ENCODE data around the gene PCLO.
"Not testable (repeated sequence)": the region's sequence is repeated elsewhere in the genome, so short reads cannot be mapped to it uniquely, and the experiment has no call there.

The PCLO gene

GRCh38 chr7:83040484-83040883 lies 122.2 kb downstream of the PCLO start:
- DNase-seq (ENCODE audit: low spot score) = no peak

DNA sequence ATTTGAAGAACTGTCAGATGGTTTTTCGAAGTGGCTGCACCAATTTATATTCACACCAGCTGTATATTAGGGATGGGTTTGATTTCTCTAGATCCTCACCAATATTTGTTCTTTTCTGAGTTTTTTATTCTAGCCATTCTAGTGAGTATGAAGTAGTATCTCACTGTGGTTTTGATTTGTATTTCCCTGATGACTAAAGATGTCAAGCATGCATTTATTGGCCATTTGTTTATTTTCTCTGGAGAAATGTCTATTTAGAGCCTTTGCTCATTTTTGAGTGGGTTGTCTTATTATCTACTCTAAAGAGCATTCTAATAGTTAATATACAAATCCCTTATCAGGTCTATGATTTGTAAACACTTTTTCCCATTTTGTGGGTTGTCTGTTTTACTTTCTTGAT lies 123.9 kb downstream of the PCLO start:
- DNase-seq (ENCODE audit: low spot score) = no peak

DNA sequence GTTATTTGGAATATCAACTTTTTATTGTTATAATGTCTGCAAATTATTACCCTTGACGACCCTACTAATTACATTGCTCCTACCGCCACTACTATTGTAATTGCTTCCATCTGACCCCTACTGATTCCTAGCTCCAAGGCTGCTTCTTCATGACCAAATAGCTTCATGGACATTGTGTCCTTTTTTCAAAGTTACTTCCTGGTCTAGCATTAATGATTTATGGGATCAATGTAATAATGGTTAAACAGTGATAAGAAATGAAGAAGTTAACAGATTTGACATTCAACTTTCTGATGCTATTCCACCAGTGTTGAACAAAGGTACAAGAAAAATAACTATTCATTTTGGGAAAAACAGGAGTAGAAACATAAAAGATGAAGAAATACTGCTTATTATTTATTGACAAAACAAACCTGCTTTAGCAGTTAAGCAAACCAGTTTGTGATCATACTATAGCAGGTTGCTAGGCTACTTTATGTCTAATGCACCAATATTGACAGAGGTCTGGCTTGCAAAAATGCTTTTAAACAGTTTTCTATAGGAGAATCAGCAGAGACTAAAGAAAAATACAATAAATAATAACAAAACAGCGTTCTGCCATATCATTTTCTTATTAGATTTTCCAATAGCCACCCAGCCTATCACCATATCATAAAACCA lies 125.8 kb downstream of the PCLO start:
- no peak for DNase-seq (ENCODE audit: low spot score)

GRCh38 chr7:83036130-83036529 lies 126.6 kb downstream of the PCLO start:
- no peak for DNase-seq (ENCODE audit: low spot score)

GRCh38 chr7:83032195-83032594 lies 130.5 kb downstream of the PCLO start:
- DNase-seq (ENCODE audit: low spot score) = no peak

DNA sequence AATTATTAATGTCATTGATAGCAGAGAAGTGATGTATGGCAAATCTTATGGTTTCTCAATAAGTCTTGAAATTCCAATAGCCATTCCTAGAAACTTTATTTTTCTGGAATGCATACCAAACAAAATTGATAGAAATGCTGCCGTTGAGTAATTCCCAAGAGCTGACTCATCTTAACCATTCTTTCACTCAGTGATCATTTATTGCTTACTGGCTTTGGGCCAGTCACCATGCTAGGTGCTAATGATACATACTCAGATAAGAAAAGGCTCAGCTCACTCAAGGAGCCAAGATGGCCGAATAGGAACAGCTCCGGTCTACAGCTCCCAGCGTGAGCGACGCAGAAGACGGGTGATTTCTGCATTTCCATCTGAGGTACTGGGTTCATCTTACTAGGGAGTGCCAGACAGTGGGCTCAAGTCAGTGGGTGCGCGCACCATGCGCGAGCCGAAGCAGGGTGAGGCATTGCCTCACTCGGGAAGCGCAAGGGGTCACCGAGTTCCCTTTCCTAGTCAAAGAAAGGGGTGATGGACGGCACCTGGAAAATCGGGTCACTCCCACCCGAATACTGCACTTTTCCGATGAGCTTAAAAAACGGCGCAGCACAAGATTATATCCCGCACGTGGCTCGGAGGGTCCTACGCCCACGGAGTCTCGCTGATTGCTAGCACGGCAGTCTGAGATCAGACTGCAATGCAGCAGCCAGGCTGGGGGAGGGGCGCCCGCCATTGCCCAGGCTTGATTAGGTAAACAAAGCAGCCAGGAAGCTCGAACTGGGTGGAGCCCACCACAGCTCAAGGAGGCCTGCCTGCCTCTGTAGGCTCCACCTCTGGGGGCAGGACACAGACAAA lies 138.6 kb downstream of the PCLO start:
- not testable (repeated sequence) for DNase-seq (ENCODE audit: low spot score)

- DNase-seq (ENCODE audit: low spot score) = no peak
These were observed 141.7 kb downstream of the PCLO start for GRCh38 chr7:83021032-83021431.

- no peak for DNase-seq (ENCODE audit: low spot score)
These were observed 142.5 kb downstream of the PCLO start for GRCh38 chr7:83020161-83020560.

DNA sequence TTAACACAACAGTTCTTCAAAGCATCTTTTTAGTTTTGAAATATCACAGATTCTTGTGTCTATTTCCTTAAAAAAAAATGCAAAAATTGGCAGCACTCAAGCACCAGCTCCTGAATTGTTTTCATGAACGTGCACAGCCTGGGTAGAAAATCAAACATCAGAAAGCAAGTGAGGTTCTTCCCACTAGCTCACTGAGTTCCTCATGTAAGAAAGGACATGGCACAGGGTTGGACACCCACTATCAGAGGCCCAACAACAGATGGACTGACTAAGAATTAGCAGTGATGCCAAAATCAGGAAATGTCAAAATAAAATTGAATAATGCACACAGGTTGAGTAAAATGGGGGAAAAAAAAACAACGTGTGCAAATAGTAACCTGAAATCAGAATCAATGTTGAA lies 146.8 kb downstream of the PCLO start:
- no peak for DNase-seq (ENCODE audit: low spot score)

- no peak for DNase-seq (ENCODE audit: low spot score)
These were observed 148.1 kb downstream of the PCLO start for GRCh38 chr7:83014546-83014945.

GRCh38 chr7:83011954-83012353 lies 150.7 kb downstream of the PCLO start:
- no peak for DNase-seq (ENCODE audit: low spot score)

DNA sequence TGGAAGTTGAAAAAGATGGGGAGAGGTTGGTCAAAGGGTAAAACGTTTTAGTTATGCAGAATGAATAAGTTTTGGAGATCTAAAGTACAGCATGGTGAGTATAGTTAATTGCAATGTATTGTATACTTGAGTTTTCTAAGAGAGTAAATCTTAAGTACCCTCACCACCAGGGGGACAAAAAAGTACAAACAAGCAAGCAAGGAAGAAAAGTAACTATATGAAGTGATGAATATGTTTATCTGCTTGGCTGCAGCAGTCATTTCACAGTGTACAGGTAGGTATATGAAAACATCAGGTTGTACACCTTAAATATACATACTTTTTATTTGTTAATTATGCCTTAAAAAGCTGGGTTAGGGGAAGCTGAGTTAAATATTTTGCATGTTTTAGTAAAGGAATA lies 157.3 kb downstream of the PCLO start:
- DNase-seq (ENCODE audit: low spot score) = no peak

DNA sequence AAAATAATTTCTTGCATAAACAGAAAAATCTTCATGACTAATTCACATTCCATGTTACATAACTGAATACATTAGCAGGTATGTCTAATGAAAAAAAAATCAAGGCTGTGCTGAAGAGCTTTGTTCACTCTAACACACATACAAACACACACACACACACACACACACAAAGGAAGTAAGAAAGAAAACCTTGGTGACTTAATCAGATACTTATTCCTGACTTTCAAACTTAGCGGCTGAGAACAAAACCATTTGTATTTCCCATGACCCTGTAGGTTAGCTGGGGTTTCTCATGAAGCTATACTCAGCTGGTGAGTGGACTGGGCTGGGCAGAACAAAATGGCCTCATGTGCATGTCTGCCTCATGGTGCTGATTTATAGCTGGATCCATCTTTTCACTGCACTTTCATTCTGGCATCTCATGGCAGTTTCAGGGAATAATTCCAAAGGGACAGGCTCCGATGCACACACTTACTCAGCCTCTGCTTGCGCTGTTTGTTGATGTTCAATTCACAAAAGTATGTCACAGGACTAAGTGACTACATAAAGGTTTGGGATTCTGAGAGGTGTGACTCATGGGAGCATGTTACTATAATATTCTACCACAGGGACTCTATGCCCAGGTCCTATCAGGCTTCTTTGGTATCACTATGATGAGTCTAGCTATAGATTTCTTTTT lies 161.2 kb downstream of the PCLO start:
- no peak for DNase-seq (ENCODE audit: low spot score)

DNA sequence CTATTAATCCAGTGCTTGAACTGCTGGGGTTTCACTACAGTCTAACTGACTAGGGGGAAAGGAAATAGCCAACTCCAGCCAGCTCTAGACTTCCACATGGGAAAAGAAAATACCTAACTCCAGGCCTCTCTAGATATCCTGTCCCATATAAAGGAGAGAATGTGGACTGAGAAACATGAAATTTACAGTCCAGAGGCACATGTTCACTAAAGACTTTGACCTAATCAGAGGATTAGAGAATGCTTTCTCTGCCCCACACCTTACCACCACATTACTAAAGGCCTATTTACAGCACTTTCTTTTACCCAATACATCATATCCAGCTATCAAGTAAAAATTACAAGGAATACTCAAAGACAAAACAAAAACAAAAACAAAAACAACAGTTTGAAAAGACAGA lies 164.2 kb downstream of the PCLO start:
- no peak for DNase-seq (ENCODE audit: low spot score)

- DNase-seq (ENCODE audit: low spot score) = no peak
These were observed 177.4 kb downstream of the PCLO start for GRCh38 chr7:82985144-82985802.

DNA sequence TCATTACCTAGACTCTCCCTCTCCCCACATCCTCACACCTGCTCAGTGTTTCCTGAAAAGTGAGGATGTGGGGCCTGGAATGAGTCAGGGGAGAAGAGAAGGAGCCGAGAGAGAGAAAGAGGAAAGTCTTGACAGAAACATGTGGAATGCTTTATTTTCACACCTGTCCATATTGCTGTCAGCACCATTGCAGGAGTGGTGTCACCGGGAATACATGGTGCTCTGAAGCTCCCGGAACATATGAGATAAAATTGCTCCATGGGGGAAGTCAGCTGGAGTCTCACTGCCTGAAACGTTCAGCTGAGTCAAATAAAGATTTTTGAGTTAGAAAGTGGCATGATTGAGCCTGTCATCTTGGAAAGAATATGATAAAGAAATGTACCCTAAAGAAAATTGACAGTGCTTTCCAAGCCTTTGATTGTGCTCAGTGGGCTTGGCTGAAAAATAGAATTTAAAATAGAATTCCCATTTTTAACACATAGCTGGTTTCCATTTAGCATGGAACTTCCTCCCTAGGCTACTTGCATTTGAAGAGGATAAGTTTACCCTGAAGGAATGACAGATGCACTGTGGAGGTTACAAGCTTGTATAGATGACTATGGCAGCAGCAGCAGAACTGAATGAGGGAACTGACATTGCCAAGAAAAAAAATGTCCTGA lies 182.4 kb downstream of the PCLO start:
- no peak for DNase-seq (ENCODE audit: low spot score)

GRCh38 chr7:82975811-82976468 lies 186.7 kb downstream of the PCLO start:
- no peak for DNase-seq (ENCODE audit: low spot score)

GRCh38 chr7:82972135-82972534 lies 190.5 kb downstream of the PCLO start:
- DNase-seq (ENCODE audit: low spot score) = no peak

GRCh38 chr7:82965088-82966036 lies 197.3 kb downstream of the PCLO start:
- DNase-seq (ENCODE audit: low spot score) = no peak
